H9 (cell line): Measurements from ENCODE around the gene TTC1. TPM values are rescaled to one million over a fixed set of nuclear protein-coding genes. Genes with fewer than 3 reads are reported as not detected.

Source experiments
- DNase-seq: peaks from one replicate; pipeline ENCODE4 v3.0.0-alpha.2; 2017
- H2AFZ ChIP-seq: one replicate; pipeline ENCODE4 v1.6.1; 2013; ENCODE audit warnings: mild to moderate bottlenecking, low read length, control low read depth, moderate library complexity
- H2AK5ac ChIP-seq: 2 replicates; pipeline ENCODE4 v1.6.1; 2013; ENCODE audit warnings: low read length, control low read depth, mixed read lengths; ENCODE audit not compliant: insufficient read length
- H2BK120ac ChIP-seq: one replicate; pipeline ENCODE4 v1.6.1; 2013; ENCODE audit warnings: low read depth, mild to moderate bottlenecking, low read length, control low read depth, inconsistent platforms; ENCODE audit not compliant: poor library complexity, severe bottlenecking
- H2BK12ac ChIP-seq: 2 replicates; pipeline ENCODE4 v1.6.1; 2013; ENCODE audit warnings: low read length, control low read depth, mixed read lengths, low read depth; ENCODE audit not compliant: insufficient read length
- H2BK15ac ChIP-seq: 2 replicates; pipeline ENCODE4 v1.6.1; 2013; ENCODE audit warnings: low read depth, low read length, control low read depth
- H2BK20ac ChIP-seq: one replicate; pipeline ENCODE4 v1.6.1; 2013; ENCODE audit warnings: low read depth, mild to moderate bottlenecking, low read length, control low read depth, inconsistent platforms; ENCODE audit not compliant: poor library complexity, severe bottlenecking
- H2BK5ac ChIP-seq: 2 replicates; pipeline ENCODE4 v1.6.1; 2013; ENCODE audit warnings: low read length, control low read depth, mixed read lengths; ENCODE audit not compliant: insufficient read length
- H3K14ac ChIP-seq: 2 replicates; pipeline ENCODE4 v1.6.1; 2013; ENCODE audit warnings: low read length, control low read depth; ENCODE audit not compliant: insufficient read depth
- H3K18ac ChIP-seq: 2 replicates; pipeline ENCODE4 v1.6.1; 2013; ENCODE audit warnings: low read depth, mild to moderate bottlenecking, mixed read lengths, low read length, control low read depth; ENCODE audit not compliant: insufficient read length
- H3K23ac ChIP-seq: 2 replicates; pipeline ENCODE4 v1.6.1; 2013; ENCODE audit warnings: low read length, control low read depth, mixed read lengths, low read depth; ENCODE audit not compliant: insufficient read length
- H3K23me2 ChIP-seq: 2 replicates; pipeline ENCODE4 v1.6.1; 2013; ENCODE audit warnings: low read depth, mild to moderate bottlenecking, mixed read lengths, low read length, control low read depth; ENCODE audit not compliant: insufficient read length, poor library complexity, severe bottlenecking
- H3K27ac ChIP-seq: 2 replicates; pipeline ENCODE4 v1.5.1; 2013; ENCODE audit warnings: low read length, control low read depth, mixed read lengths, low read depth; ENCODE audit not compliant: insufficient read length
- H3K27me3 ChIP-seq: 2 replicates; pipeline ENCODE4 v1.6.1; 2013; ENCODE audit warnings: low read length, control low read depth, inconsistent platforms; ENCODE audit not compliant: insufficient read depth
- H3K4ac ChIP-seq: 2 replicates; pipeline ENCODE4 v1.6.1; 2013; ENCODE audit warnings: low read depth, mild to moderate bottlenecking, control low read depth, inconsistent platforms, low read length, moderate library complexity
- H3K4me1 ChIP-seq: 2 replicates; pipeline ENCODE4 v1.6.1; 2013; ENCODE audit warnings: low read length, control low read depth, inconsistent platforms; ENCODE audit not compliant: insufficient read depth
- H3K4me2 ChIP-seq: 2 replicates; pipeline ENCODE4 v1.6.1; 2013; ENCODE audit warnings: low read length, control low read depth, mixed read lengths; ENCODE audit not compliant: insufficient read length, insufficient read depth
- H3K56ac ChIP-seq: 2 replicates; pipeline ENCODE4 v1.6.1; 2013; ENCODE audit warnings: low read depth, mild to moderate bottlenecking, mixed read lengths, low read length, control low read depth; ENCODE audit not compliant: insufficient read length
- H3K79me1 ChIP-seq: 2 replicates; pipeline ENCODE4 v1.6.1; 2013; ENCODE audit warnings: low read depth, mild to moderate bottlenecking, moderate library complexity, low read length, control low read depth, inconsistent platforms; ENCODE audit not compliant: insufficient read depth, poor library complexity, severe bottlenecking
- H3K79me2 ChIP-seq: 2 replicates; pipeline ENCODE4 v1.6.1; 2013; ENCODE audit warnings: low read length, control low read depth, inconsistent platforms; ENCODE audit not compliant: insufficient read depth
- H3K9ac ChIP-seq: 2 replicates; pipeline ENCODE4 v1.6.1; 2013; ENCODE audit warnings: low read length, control low read depth, mixed read lengths; ENCODE audit not compliant: insufficient read length; ENCODE audit errors: extremely low read depth
- H3K9me3 ChIP-seq: one replicate; pipeline ENCODE4 v1.6.1; 2013; ENCODE audit warnings: low read depth, low read length, inconsistent platforms; ENCODE audit not compliant: control insufficient read depth
- H3T11ph ChIP-seq: one replicate; pipeline ENCODE4 v1.6.1; 2013; ENCODE audit warnings: mild to moderate bottlenecking, low read length, control low read depth, inconsistent platforms
- H4K20me1 ChIP-seq: one replicate; pipeline ENCODE4 v1.6.1; 2013; ENCODE audit not compliant: control insufficient read depth, insufficient read length, insufficient read depth
- H4K5ac ChIP-seq: 2 replicates; pipeline ENCODE4 v1.6.1; 2013; ENCODE audit warnings: low read depth, mild to moderate bottlenecking, mixed read lengths, low read length, control low read depth; ENCODE audit not compliant: insufficient read length
- H4K8ac ChIP-seq: replicated peaks from 2 replicates; pipeline ENCODE4 v1.6.1; 2013; ENCODE audit warnings: low read length, control low read depth, mixed read lengths, low read depth; ENCODE audit not compliant: insufficient read length
- H4K91ac ChIP-seq: 2 replicates; pipeline ENCODE4 v1.6.1; 2013; ENCODE audit warnings: low read depth, mild to moderate bottlenecking, moderate library complexity, mixed read lengths, low read length, control low read depth; ENCODE audit not compliant: insufficient read length
- H3K27ac Mint-ChIP-seq, 3 experiments: 2 replicates in 2 of 3; 3 replicates in 1 of 3; pipeline ENCODE4 v1.8.0; 2020 to 2021; ENCODE audit warnings: mixed read lengths in 3 of 3, mild to moderate bottlenecking in 1 of 3, moderate library complexity in 1 of 3
- H3K27me3 Mint-ChIP-seq: 2 replicates; pipeline ENCODE4 v1.8.0; 2021; ENCODE audit warnings: low read depth, mild to moderate bottlenecking, moderate library complexity, mixed read lengths
- H3K36me3 Mint-ChIP-seq, 3 experiments: 2 replicates in 2 of 3; 3 replicates in 1 of 3; pipeline ENCODE4 v1.8.0; 2020 to 2021; ENCODE audit warnings: low read depth in 3 of 3, mixed read lengths in 3 of 3; ENCODE audit not compliant: insufficient read depth in 1 of 3
- H3K4me1 Mint-ChIP-seq, 2 experiments: 2 replicates each; pipeline ENCODE4 v1.8.0; 2020; ENCODE audit warnings: mixed read lengths in 2 of 2
- H3K4me3 Mint-ChIP-seq, 2 experiments: 2 replicates in 1 of 2; 3 replicates in 1 of 2; pipeline ENCODE4 v1.8.0; 2020 to 2021; ENCODE audit warnings: mild to moderate bottlenecking in 2 of 2, mixed read lengths in 2 of 2, moderate library complexity in 1 of 2
- H3K9me3 Mint-ChIP-seq, 2 experiments: 2 replicates in 1 of 2; 3 replicates in 1 of 2; pipeline ENCODE4 v1.8.0; 2020; ENCODE audit warnings: mild to moderate bottlenecking in 2 of 2, mixed read lengths in 2 of 2, moderate library complexity in 1 of 2
- WGBS: extraction: QIAGEN DNeasy Blood & Tissue Kit; methylation state at CpG from one replicate; pipeline ENCODE4 v1.1.7; 2013; ENCODE audit warnings: missing lambda C conversion rate, low lambda C conversion rate, mixed read lengths; ENCODE audit not compliant: insufficient read length; ENCODE audit errors: extremely low coverage; 5-methylcytosine and 5-hydroxymethylcytosine counted together
- total RNA-seq: library from RNA; stranded (reverse); gene quantifications from 2 replicates; pipeline ENCODE4 v1.2.1, GENCODE V29; 2021
- TF ChIP-seq, protein P1 (sequence below): fragments of 200-600 bp; sonication (generic); conservative IDR thresholded peaks from 3 replicates; pipeline ENCODE4 v1.8.0; 2021; ENCODE audit warnings: antibody characterized with exemption, mild to moderate bottlenecking

TTC1 gene
- total RNA-seq, 1 experiment from 2014 or later: 62.6 TPM

DNA sequence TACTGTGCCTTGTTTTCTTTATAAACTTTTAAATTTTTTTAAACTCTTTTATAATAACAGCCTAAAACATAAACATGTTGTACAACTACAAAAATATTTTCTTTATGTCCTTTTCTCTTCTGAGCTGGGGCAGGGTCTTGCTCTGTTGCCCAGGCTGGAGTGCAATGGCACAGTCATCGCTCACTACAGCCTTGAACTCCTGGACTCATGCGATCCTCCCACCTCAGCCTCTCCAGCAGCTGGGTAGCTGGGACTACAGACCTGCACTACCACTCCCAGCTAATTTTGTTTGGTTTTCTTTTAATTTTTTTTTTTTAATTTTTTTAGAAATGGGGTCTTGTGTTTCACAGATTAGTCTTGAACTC lies 31.5 kb downstream of the TTC1 start:
- TF ChIP-seq, protein P1, sequence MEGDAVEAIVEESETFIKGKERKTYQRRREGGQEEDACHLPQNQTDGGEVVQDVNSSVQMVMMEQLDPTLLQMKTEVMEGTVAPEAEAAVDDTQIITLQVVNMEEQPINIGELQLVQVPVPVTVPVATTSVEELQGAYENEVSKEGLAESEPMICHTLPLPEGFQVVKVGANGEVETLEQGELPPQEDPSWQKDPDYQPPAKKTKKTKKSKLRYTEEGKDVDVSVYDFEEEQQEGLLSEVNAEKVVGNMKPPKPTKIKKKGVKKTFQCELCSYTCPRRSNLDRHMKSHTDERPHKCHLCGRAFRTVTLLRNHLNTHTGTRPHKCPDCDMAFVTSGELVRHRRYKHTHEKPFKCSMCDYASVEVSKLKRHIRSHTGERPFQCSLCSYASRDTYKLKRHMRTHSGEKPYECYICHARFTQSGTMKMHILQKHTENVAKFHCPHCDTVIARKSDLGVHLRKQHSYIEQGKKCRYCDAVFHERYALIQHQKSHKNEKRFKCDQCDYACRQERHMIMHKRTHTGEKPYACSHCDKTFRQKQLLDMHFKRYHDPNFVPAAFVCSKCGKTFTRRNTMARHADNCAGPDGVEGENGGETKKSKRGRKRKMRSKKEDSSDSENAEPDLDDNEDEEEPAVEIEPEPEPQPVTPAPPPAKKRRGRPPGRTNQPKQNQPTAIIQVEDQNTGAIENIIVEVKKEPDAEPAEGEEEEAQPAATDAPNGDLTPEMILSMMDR: no peak
- no peak overlapping the region for H3K23ac ChIP-seq
- H3K4me2 ChIP-seq: no peak overlapping the region
- no peak overlapping the region for H2BK20ac ChIP-seq
- peaks cover 11% of the 10 kb centered on the region; the same call in 1 of the 2 replicates for H3K4me1 ChIP-seq
- DNase-seq: no peak
- H3K79me2 ChIP-seq: no peaks in the 10 kb centered on the region
- no peaks in the 10 kb centered on the region for H4K20me1 ChIP-seq
- no CpG with 5 or more reads among the region's 2 CpGs for WGBS
- H3K14ac ChIP-seq: no peak overlapping the region
- H3K27ac Mint-ChIP-seq: no peak overlapping the region
- H3T11ph ChIP-seq: no peak overlapping the region
- H2BK15ac ChIP-seq: no peak overlapping the region
- H3K79me1 ChIP-seq: no peaks in the 10 kb centered on the region
- no peak overlapping the region for H3K4me3 Mint-ChIP-seq
- no peak overlapping the region for H4K91ac ChIP-seq
- H3K27ac ChIP-seq: no peak overlapping the region
- H3K4me1 Mint-ChIP-seq: peaks cover 35% of the 10 kb centered on the region in 2 experiments
- H3K18ac ChIP-seq: no peak overlapping the region
- H3K9me3 Mint-ChIP-seq: no peaks in the 10 kb centered on the region
- no peaks in the 10 kb centered on the region for H3K27me3 Mint-ChIP-seq
- no peaks in the 10 kb centered on the region for H3K9me3 ChIP-seq
- no peak overlapping the region for H2BK12ac ChIP-seq
- peaks cover 17 to 44% (median 33%) of the 10 kb centered on the region in 3 experiments; a peak in 6 of 7 replicates for H3K36me3 Mint-ChIP-seq
- H4K5ac ChIP-seq: no peak overlapping the region
- H2BK5ac ChIP-seq: no peak overlapping the region
- no peak overlapping the region for H2AK5ac ChIP-seq
- no peak overlapping the region for H3K9ac ChIP-seq
- H2BK120ac ChIP-seq: no peak overlapping the region
- no peaks in the 10 kb centered on the region for H3K27me3 ChIP-seq
- no peak overlapping the region for H3K56ac ChIP-seq
- H3K4ac ChIP-seq: no peak overlapping the region
- no peak overlapping the region for H2AFZ ChIP-seq
- H4K8ac ChIP-seq: no peak overlapping the region
- no peaks in the 10 kb centered on the region for H3K23me2 ChIP-seq
